H1 (cell line): Measurements from ENCODE around the gene KCTD11. TPM values are rescaled to one million over a fixed set of nuclear protein-coding genes. Genes with fewer than 3 reads are reported as not detected.

ENCODE experiments used
- CTCF ChIA-PET: fragments of 300-600 bp; sonication (Branson Sonifier 250); formaldehyde crosslinking; loops from one replicate; lab custom pipeline; 2021; ENCODE audit not compliant: partially characterized antibody; lab: Charles Lee
- POLR2A ChIA-PET: fragments of 300-600 bp; sonication (Branson Sonifier 250); formaldehyde crosslinking; loops from one replicate; lab custom pipeline; 2021; ENCODE audit warnings: inconsistent platforms; ENCODE audit not compliant: partially characterized antibody; lab: Charles Lee
- DNase-seq, 2 experiments: peaks; one replicate each; pipeline versions ENCODE4 v3.0.0 to v3.0.0-alpha.2; 2010 to 2022; ENCODE audit warnings: low spot score in 2 of 2, low read depth in 1 of 2, mixed read lengths in 1 of 2
- FAIRE-seq: peaks from 2 replicates; lab custom pipeline; 2011; peaks lifted over from hg19 to GRCh38; lab: Jason Lieb, UNC
- H2AFZ ChIP-seq: 2 replicates; pipeline ENCODE4 v1.8.1; 2012; ENCODE audit warnings: low read length, inconsistent platforms
- H2AK5ac ChIP-seq: 2 replicates; pipeline ENCODE4 v1.6.1; 2013; ENCODE audit warnings: low read depth, low read length
- H2BK120ac ChIP-seq: replicated peaks from 2 replicates; pipeline ENCODE3; 2013; ENCODE audit warnings: low read depth, low read length, inconsistent platforms
- H2BK12ac ChIP-seq: 2 replicates; pipeline ENCODE4 v1.6.1; 2013; ENCODE audit warnings: low read depth, low read length
- H2BK15ac ChIP-seq: 2 replicates; pipeline ENCODE4 v1.6.1; 2013; ENCODE audit warnings: low read length
- H2BK20ac ChIP-seq: 2 replicates; pipeline ENCODE4 v1.6.1; 2013; ENCODE audit warnings: low read length
- H2BK5ac ChIP-seq: 2 replicates; pipeline ENCODE4 v1.6.1; 2013; ENCODE audit warnings: low read depth, low read length
- H3K14ac ChIP-seq: 2 replicates; pipeline ENCODE4 v1.6.1; 2013; ENCODE audit warnings: inconsistent platforms; ENCODE audit not compliant: insufficient read length
- H3K18ac ChIP-seq: 2 replicates; pipeline ENCODE4 v1.6.1; 2013; ENCODE audit warnings: low read length; ENCODE audit errors: extremely low read depth
- H3K23ac ChIP-seq: 2 replicates; pipeline ENCODE4 v1.6.1; 2013; ENCODE audit warnings: inconsistent platforms; ENCODE audit not compliant: insufficient read length
- H3K23me2 ChIP-seq: 2 replicates; pipeline ENCODE4 v1.6.1; 2013; ENCODE audit warnings: low read depth, low read length
- H3K27ac ChIP-seq: 2 replicates; pipeline ENCODE4 v1.6.1; 2011; ENCODE audit warnings: low read depth, low read length, inconsistent platforms
- H3K27me3 ChIP-seq, 4 experiments: replicated peaks in 1 of 4; 1 replicate in 1 of 4; 2 replicates in 3 of 4; pipeline versions ENCODE4 v1.6.1 to v1.8.1; 2011 to 2013; ENCODE audit warnings: low read length in 3 of 4, mild to moderate bottlenecking in 3 of 4, inconsistent platforms in 2 of 4, mixed read lengths in 2 of 4, moderate library complexity in 1 of 4; ENCODE audit not compliant: control insufficient read depth in 3 of 4, insufficient read depth in 3 of 4; ENCODE audit errors: extremely low read depth in 1 of 4
- H3K36me3 ChIP-seq, 4 experiments: 2 replicates each; pipeline versions ENCODE4 v1.6.1 to v1.8.1; 2011 to 2013; ENCODE audit warnings: mild to moderate bottlenecking in 4 of 4, low read length in 3 of 4, moderate library complexity in 2 of 4, control low read depth in 1 of 4, inconsistent platforms in 1 of 4; ENCODE audit not compliant: insufficient read depth in 4 of 4, control insufficient read depth in 2 of 4
- H3K4ac ChIP-seq: replicated peaks from 2 replicates; pipeline ENCODE3; 2013; ENCODE audit warnings: low read length, low read depth, mixed read lengths, inconsistent platforms; ENCODE audit not compliant: insufficient read length
- H3K4me1 ChIP-seq, 4 experiments: replicated peaks in 1 of 4; 1 replicate in 1 of 4; 2 replicates in 3 of 4; pipeline versions ENCODE4 v1.6.1 to v1.8.1; 2011 to 2013; ENCODE audit warnings: low read length in 3 of 4, inconsistent platforms in 2 of 4, mixed read lengths in 1 of 4; ENCODE audit not compliant: insufficient read depth in 4 of 4, control insufficient read depth in 3 of 4
- H3K4me2 ChIP-seq, 2 experiments: 2 replicates each; pipeline versions ENCODE4 v1.6.1 to v1.8.1; 2011 to 2013; ENCODE audit warnings: low read depth in 2 of 2, low read length in 2 of 2, control low read depth in 1 of 2, inconsistent platforms in 1 of 2, mild to moderate bottlenecking in 1 of 2; ENCODE audit not compliant: insufficient read depth in 1 of 2
- H3K4me3 ChIP-seq, 4 experiments: fragments of 200-600, 300-600 bp in 1 of 4; sonication (generic), shearing (Covaris generic), sonication (Bioruptor Twin) in 1 of 4; 2 replicates each; pipeline versions ENCODE4 v1.5.1 to v1.8.1; 2011 to 2016; ENCODE audit warnings: low read length in 4 of 4, low read depth in 3 of 4, control low read depth in 2 of 4, inconsistent platforms in 2 of 4, mild to moderate bottlenecking in 2 of 4, mixed read lengths in 1 of 4, moderate library complexity in 1 of 4; ENCODE audit not compliant: insufficient read depth in 2 of 4; ENCODE audit errors: extremely low read depth in 1 of 4
- H3K56ac ChIP-seq: replicated peaks from 2 replicates; pipeline ENCODE3; 2013; ENCODE audit warnings: low read depth, mild to moderate bottlenecking, mixed read lengths, low read length, inconsistent platforms; ENCODE audit not compliant: insufficient read length
- H3K79me1 ChIP-seq: 2 replicates; pipeline ENCODE4 v1.6.1; 2013; ENCODE audit warnings: low read depth, low read length, control low read depth
- H3K79me2 ChIP-seq, 2 experiments: 2 replicates each; pipeline versions ENCODE4 v1.6.1 to v1.8.1; 2012 to 2013; ENCODE audit warnings: low read length in 2 of 2, mild to moderate bottlenecking in 2 of 2, inconsistent platforms in 1 of 2; ENCODE audit not compliant: insufficient read depth in 2 of 2, control insufficient read depth in 1 of 2
- H3K9ac ChIP-seq, 4 experiments: replicated peaks in 1 of 4; 1 replicate in 1 of 4; 2 replicates in 3 of 4; pipeline versions ENCODE4 v1.6.1 to v1.8.1; 2011 to 2013; ENCODE audit warnings: low read depth in 3 of 4, low read length in 3 of 4, control low read depth in 2 of 4, mild to moderate bottlenecking in 2 of 4, moderate library complexity in 2 of 4, inconsistent platforms in 1 of 4; ENCODE audit errors: extremely low read depth in 1 of 4
- H3K9me3 ChIP-seq, 2 experiments: 2 replicates each; pipeline versions ENCODE4 v1.6.1 to v1.8.1; 2012 to 2013; ENCODE audit warnings: mild to moderate bottlenecking in 2 of 2, moderate library complexity in 2 of 2, control low read depth in 1 of 2, inconsistent platforms in 1 of 2, low read depth in 1 of 2, low read length in 1 of 2, mixed read lengths in 1 of 2; ENCODE audit not compliant: insufficient read depth in 2 of 2
- H4K20me1 ChIP-seq, 2 experiments: replicated peaks in 1 of 2; 2 replicates each; pipeline versions ENCODE3 to v1.8.1; 2011 to 2013; ENCODE audit warnings: inconsistent platforms in 2 of 2, low read length in 2 of 2, mild to moderate bottlenecking in 1 of 2; ENCODE audit not compliant: insufficient read depth in 2 of 2, control insufficient read depth in 1 of 2
- H4K5ac ChIP-seq: 2 replicates; pipeline ENCODE4 v1.6.1; 2013; ENCODE audit warnings: low read length, low read depth, mixed read lengths, inconsistent platforms; ENCODE audit not compliant: insufficient read length
- H4K8ac ChIP-seq: 2 replicates; pipeline ENCODE4 v1.8.0; 2013; ENCODE audit warnings: mild to moderate bottlenecking, moderate library complexity, low read length, inconsistent platforms; ENCODE audit not compliant: insufficient read depth; ENCODE audit errors: extremely low read depth
- H4K91ac ChIP-seq: replicated peaks from 2 replicates; pipeline ENCODE3; 2013; ENCODE audit warnings: low read length, mixed read lengths, inconsistent platforms; ENCODE audit not compliant: insufficient read length
- ATF3 ChIP-seq: IDR thresholded peaks from 2 replicates; pipeline ENCODE4 v1.6.1; 2011; ENCODE audit warnings: low read depth, mild to moderate bottlenecking, low read length; ENCODE audit not compliant: insufficient read depth
- BCL11A ChIP-seq, 2 experiments: IDR thresholded peaks; one replicate each; pipeline ENCODE4 v1.6.1; 2011; ENCODE audit warnings: low read depth in 2 of 2, low read length in 2 of 2, mild to moderate bottlenecking in 2 of 2
- CBX8 ChIP-seq: fragments of 300-800, 300-1000 bp; sonication (generic); IDR thresholded peaks from 2 replicates; pipeline ENCODE4 v1.7.1; 2016; ENCODE audit warnings: low read depth, low read length, borderline replicate concordance
- JUN ChIP-seq: IDR thresholded peaks from 2 replicates; pipeline ENCODE4 v1.6.1; 2011; ENCODE audit warnings: low read depth, mild to moderate bottlenecking, improper control_type of control experiment, low read length
- MAFK ChIP-seq: IDR thresholded peaks from 2 replicates; pipeline ENCODE4 v1.6.1; 2012; ENCODE audit warnings: low read depth, mild to moderate bottlenecking, improper control_type of control experiment, low read length
- PHF8 ChIP-seq: fragments of 200-600 bp; sonication (generic); conservative IDR thresholded peaks from 2 replicates; pipeline ENCODE4 v1.7.1; 2012; ENCODE audit warnings: low read depth, mild to moderate bottlenecking, inconsistent platforms, low read length, moderate library complexity
- POLR2AphosphoS5 ChIP-seq: IDR thresholded peaks from 2 replicates; pipeline ENCODE4 v1.6.1; 2011; ENCODE audit warnings: low read depth, low read length
- RAD21 ChIP-seq, 2 experiments: IDR thresholded peaks in 1 of 2; conservative IDR thresholded peaks in 1 of 2; 2 replicates each; pipeline ENCODE4 v1.6.1; 2011; ENCODE audit warnings: low read depth in 2 of 2, low read length in 2 of 2, improper control_type of control experiment in 1 of 2, inconsistent platforms in 1 of 2, mild to moderate bottlenecking in 1 of 2, moderate library complexity in 1 of 2
- RNF2 ChIP-seq: fragments of 200-900, 300-1000 bp; sonication (generic); IDR thresholded peaks from 2 replicates; pipeline ENCODE4 v1.7.1; 2016; ENCODE audit warnings: borderline replicate concordance, low read depth, mild to moderate bottlenecking, antibody characterized with exemption, low read length; ENCODE audit not compliant: poor library complexity, severe bottlenecking; ENCODE audit errors: missing control alignments
- USF2 ChIP-seq: IDR thresholded peaks from 2 replicates; pipeline ENCODE4 v1.6.1; 2011; ENCODE audit warnings: low read length, improper control_type of control experiment
- WGBS, 2 experiments: shearing (Covaris generic) in 1 of 2; methylation state at CpG; one replicate each; pipeline versions ENCODE4 v1.1.6 to v1.1.7; 2013 to 2015; ENCODE audit warnings: low lambda C conversion rate in 2 of 2, mixed read lengths in 2 of 2, inconsistent platforms in 1 of 2, low coverage in 1 of 2, missing lambda C conversion rate in 1 of 2; ENCODE audit not compliant: insufficient replicate concordance in 2 of 2, insufficient coverage in 1 of 2, insufficient read length in 1 of 2; ENCODE audit errors: extremely low coverage in 1 of 2, missing lambda C conversion rate in 1 of 2; 5-methylcytosine and 5-hydroxymethylcytosine counted together
- polyA plus RNA-seq, 7 experiments: library from polyadenylated mRNA; depleted of rRNA in 3 of 7; stranded (reverse) in 5 of 7; unstranded in 2 of 7; fragments of >200 nt in 5 of 7; fragments of 200-250 nt in 2 of 7; gene quantifications; 1 replicate in 5 of 7; 2 replicates in 1 of 7; 4 replicates in 1 of 7; pipeline versions ENCODE4 v1.2.1 to v1.2.3, GENCODE V29; 2011 to 2013; ENCODE audit warnings: missing spikeins in 2 of 7, mixed read lengths in 2 of 7
- total RNA-seq: library from RNA; stranded (reverse); fragmentation: NEBNext Ultra II Directional; extraction: Animal tissue kit (Norgen Biotek cat#: 25700); gene quantifications from 2 replicates; pipeline ENCODE4 v1.2.1, GENCODE V29; 2021

The KCTD11 gene
- total and polyA plus RNA-seq, 2 of the 8 experiments (the other 6 are each of a cell fraction or from before 2014, with no cell fraction given), result 8.6 to 9.2 TPM

DNA sequence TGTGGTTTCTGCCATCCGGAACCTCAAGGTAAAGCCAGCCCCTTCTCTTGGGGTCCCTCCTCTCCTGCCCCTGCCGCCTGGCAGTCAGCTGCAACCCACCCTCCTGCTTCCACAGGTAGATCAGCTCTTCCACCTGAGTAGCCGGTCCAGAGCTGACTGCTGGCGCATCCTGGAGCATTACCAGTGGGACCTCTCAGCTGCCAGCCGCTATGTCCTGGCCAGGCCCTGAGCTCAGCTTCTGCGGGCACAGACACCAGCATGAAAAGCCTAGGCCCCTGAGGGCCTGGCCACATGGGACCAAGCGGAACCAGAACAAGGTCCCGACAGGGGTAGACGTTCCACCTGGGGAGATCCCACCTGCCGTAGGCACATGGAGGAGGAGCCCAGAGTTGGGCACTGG lies 36.9 kb downstream of the KCTD11 start:
- no peak overlapping the region for H2AK5ac ChIP-seq
- CTCF ChIA-PET, result interaction anchor here (0.8 to 2.8 kb wide), 5 partner anchors 9 to 172 kb away, joined by 3 to 8 read pairs (median 4); partner anchors contain the start of genes KCTD11 and SENP3
- WGBS, 2 experiments, result 87% methylated on average over 10 of the region's 10 CpGs; no CpG with 5 or more reads in 1 of the 2 experiments
- TF ChIP-seq MAFK (no peak), PHF8 (no peak), RNF2 (no peak), RAD21 (IDR thresholded peaks at IDR 0.05 in 1 of 2, conservative IDR thresholded peaks at IDR 0.05 in 1 of 2; ENCODE audit: low read depth in 2 of 2, low read length in 2 of 2) (no peak), JUN (no peak), USF2 (no peak), CBX8 (no peak), BCL11A (IDR thresholded peaks at IDR 0.05; ENCODE audit: low read depth in 2 of 2, low read length in 2 of 2) (no peak), ATF3 (no peak), POLR2AphosphoS5 (no peak)

More for the DNA sequence above, 36.9 kb downstream of the KCTD11 start:
- POLR2A ChIA-PET, result interaction anchor here (0.7 to 1.6 kb wide), 6 partner anchors 8 to 75 kb away, joined by 3 to 10 read pairs (median 4); partner anchors contain the start of genes TMEM256 and TNK1
- Histone ChIP-seq H4K20me1 (peaks cover 2 to 10% of the 10 kb centered on the region in 2 experiments), H3K4me2 (no peak overlapping the region), H4K8ac (no peak overlapping the region), H3K79me1 (no peaks in the 10 kb centered on the region; the same call in 1 of the 2 replicates), H2BK12ac (no peak overlapping the region), H3K79me2 (no peaks in the 10 kb centered on the region), H3K27me3 (peaks cover 0 to under 1% (median under 1%) of the 10 kb centered on the region in 4 experiments; a peak in 2 of 7 replicates), H3K14ac (no peak overlapping the region), H3K9ac (no peak overlapping the region), H2AFZ (no peak overlapping the region), H2BK5ac (no peak overlapping the region), H3K4me1 (peaks cover 0 to 14% (median 6%) of the 10 kb centered on the region in 4 experiments; a peak in 6 of 7 replicates), H2BK20ac (no peak overlapping the region), H3K4ac (no peak overlapping the region), H3K23me2 (peaks cover 13% of the 10 kb centered on the region; the same call in 1 of the 2 replicates), H3K27ac (no peak overlapping the region), H3K56ac (no peak overlapping the region), H4K91ac (no peak overlapping the region), H3K23ac (no peak overlapping the region), H3K4me3 (no peak overlapping the region), H4K5ac (no peak overlapping the region), H3K36me3 (peaks cover 0 to 30% (median 10%) of the 10 kb centered on the region in 4 experiments; a peak in 5 of 8 replicates), H2BK15ac (no peak overlapping the region), H2BK120ac (no peak overlapping the region), H3K18ac (no peak overlapping the region), H3K9me3 (no peaks in the 10 kb centered on the region)
- FAIRE-seq, result no peak
- no peak for DNase-seq
